NK-92 treated with Interleukin-12 subunit alpha and Interleukin-12 subunit beta, amount 100 ng/mL, for 24 hours (cell line): Measurements from ENCODE around the gene EFCAB12.
"Not testable (repeated sequence)": the region's sequence is repeated elsewhere in the genome, so short reads cannot be mapped to it uniquely, and the experiment has no call there.

Experiments
- DNase-seq: peaks from one replicate; lab custom pipeline; 2025; lab: John Stamatoyannopoulos, UW

The EFCAB12 gene

GRCh38 chr3:129421236-129421883 is 7.1 kb downstream of the EFCAB12 start:
- DNase-seq = no peak

DNA sequence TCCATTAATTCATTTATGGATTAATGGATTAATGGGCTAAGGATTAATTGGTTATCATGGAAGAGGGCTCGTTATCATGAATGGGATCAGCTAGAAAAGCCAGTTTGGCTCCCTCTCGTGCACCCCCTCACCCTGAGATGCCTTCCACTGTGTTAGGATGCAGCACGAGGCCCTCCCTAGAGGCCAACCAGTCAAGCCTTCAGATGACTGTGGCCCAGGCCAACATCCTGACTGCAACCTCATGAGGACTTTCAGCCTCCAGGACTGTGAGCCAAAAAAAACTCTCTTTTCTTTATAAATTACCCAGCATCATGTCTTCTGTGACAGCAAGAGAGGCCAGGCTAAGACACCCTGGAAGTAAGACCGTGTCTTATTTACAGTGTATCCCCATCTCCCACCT is 9.0 kb downstream of the EFCAB12 start:
- no peak for DNase-seq

- no peak for DNase-seq
Observed at GRCh38 chr3:129418041-129418973, 10.1 kb downstream of the EFCAB12 start.

DNA sequence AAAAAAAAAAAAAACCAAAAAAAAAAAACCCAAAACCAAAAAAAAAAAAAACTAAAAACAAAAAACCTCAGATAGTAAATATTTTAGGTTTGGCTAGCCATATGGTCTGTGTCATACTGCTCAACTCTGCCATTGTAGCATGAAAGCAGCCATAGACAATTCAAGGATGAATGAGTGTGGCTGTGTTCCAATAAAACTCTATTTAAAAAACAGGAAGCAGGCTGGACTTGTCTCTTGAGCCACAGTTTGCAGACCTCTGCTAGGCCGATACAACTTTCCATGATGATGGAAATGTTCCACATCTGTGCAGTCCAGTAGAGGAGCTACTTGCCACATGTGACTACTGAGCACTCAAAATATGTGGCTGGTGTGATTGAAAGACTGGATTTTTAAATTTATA is 11.1 kb downstream of the EFCAB12 start:
- no peak for DNase-seq

DNA sequence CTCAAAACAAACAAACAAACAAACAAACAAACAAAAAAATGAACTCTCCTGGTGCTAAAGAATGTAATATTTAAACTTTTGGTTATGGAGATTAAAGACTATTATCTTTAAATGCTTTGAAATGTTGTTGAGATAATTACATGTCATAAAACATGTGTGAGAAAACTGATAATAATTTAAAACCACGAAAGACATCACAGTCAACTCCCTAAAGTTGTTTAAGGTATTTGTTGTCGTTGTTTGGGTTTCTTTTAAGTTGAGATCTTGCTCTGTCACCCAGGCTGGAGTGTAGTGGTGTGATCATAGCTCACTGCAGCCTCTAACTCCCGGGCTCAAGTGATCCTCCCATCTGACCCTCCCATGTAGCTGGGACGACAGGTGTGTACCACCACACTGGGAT is 12.0 kb downstream of the EFCAB12 start:
- DNase-seq = no peak

- DNase-seq = no peak
Observed at GRCh38 chr3:129415830-129416229, 12.6 kb downstream of the EFCAB12 start.

DNA sequence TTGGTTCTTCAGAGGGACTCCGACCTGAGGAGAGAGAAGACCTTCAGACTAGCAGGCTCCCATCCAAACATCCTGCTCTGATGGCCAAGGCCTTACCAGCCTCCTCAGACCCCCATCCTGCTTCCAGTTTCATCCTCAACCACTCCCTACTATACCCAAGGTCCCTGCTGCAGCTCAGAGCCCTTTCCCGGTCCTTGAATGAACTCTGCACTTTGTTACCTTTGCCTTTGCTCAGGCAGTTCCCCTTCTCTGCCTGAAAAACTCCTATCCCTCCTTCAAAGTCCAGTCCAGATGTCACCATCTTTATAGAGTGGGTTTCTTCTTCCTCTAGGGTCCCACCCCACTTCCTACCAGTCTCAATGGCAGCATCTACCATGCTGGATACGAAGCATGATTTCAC is 13.1 kb downstream of the EFCAB12 start:
- no peak for DNase-seq

DNA sequence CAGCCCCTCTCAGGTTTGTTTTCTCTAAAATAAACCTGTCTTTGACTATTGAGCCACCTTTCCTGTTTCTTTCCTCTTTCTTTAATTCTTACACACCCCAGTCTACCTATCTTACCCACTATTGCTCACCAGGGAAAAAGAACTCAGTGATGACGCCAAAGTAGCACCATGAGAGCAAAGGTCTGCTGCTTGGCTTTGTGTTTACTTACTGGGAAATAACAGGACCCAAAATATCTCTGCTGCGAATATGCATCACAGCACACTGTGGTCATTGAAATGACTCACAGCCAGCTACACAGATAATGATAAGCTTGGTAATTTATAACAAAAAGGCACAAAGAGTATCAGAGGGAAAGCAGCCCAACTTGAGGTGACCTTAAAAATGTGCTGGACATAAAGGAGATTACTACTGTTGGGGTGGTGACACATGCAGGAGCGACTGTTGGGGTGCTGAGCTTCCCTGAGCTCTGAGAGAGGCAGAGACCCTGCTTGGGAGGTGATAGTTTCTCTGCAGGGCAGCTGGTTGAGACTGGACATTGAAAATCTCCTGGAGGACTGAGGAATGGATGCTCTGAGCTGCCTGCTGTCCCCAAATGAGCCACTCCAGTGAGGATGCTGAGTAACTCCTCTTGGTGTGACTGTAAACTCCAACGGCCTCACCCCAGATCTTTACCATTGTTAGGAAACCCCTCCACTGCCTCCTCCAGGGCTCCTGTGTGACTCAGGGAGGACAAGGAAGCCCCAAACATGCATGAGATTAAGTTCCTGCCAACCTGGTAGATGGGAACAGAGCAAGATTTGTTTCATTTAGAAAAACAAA is 14.5 kb downstream of the EFCAB12 start:
- DNase-seq = no peak

DNA sequence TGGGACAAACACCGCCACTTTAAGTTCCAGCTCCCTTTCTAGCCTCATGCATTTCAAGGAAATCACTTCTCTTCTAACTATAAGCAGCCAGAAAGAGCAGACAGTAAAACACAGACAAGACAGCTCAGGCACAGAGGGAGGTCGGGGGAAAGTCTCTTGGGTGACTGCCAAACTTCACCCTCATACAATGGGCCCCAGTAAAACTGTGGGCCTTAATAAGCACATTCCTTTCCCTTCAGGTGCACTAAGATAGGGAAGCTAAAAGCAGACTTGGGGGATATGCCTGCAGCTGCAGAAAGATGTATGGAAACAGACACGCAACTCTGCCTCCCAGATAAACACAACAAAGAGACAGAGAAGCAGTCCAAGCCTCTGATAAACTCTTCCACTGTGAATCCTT is 15.2 kb downstream of the EFCAB12 start:
- not testable (repeated sequence) for DNase-seq

DNA sequence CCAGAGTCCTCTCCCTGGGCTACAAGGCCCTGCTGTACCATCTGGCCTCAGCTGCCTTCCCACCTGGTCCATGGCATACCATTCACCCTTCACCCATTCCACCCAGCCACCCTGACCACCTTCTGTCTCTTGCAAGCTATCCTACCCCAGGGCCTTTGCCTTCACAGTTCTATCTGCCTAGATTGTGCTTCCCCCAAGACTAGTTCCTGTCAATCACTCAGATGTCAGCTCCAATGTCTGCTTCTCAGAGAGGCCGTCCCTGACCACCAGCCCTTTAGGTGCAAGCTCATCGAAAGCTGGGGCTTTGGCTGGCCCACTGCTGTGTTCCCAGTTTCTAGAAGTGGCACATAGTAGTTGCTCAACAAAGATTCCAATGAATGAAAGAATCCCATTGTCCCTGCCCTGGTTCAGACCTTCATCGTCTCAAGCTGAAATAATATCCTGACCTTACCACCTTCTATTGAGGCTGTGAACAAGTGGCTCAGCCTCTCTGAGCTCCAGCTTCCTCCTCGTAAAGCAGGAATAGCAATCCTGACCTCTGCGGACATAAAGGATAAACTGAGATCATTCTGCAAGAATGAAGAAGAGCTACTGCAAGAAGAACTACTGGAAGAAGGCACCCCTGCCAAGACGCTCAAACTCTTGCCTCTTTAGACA is 15.8 kb downstream of the EFCAB12 start:
- no peak for DNase-seq

GRCh38 chr3:129410971-129411370 is 17.5 kb downstream of the EFCAB12 start:
- DNase-seq = no peak

GRCh38 chr3:129409541-129409940 is 18.9 kb downstream of the EFCAB12 start:
- no peak for DNase-seq

- no peak for DNase-seq
Observed at GRCh38 chr3:129404610-129405009, 23.8 kb downstream of the EFCAB12 start.

- no peak for DNase-seq
Observed at GRCh38 chr3:129404130-129404529, 24.3 kb downstream of the EFCAB12 start.

DNA sequence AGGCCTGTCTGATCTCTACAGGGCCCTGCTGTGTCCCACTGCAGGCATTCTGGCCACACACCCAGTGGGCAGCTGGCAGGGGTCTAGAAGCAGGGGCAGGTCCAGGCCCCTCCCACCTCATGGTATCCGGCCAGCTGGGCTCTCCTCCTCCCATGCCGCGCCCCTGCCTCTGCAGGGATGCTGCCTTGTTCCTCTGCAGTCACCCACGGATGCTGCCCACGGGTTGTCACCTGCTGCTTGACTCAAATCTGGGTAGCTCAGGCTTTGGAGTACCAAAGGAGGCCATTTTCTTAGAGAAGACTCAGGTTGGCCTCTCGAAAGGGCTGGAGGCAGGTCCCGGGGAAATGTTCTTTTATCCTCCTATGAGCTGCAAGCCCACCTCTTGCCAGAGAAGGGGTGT is 25.0 kb downstream of the EFCAB12 start:
- no peak for DNase-seq

DNA sequence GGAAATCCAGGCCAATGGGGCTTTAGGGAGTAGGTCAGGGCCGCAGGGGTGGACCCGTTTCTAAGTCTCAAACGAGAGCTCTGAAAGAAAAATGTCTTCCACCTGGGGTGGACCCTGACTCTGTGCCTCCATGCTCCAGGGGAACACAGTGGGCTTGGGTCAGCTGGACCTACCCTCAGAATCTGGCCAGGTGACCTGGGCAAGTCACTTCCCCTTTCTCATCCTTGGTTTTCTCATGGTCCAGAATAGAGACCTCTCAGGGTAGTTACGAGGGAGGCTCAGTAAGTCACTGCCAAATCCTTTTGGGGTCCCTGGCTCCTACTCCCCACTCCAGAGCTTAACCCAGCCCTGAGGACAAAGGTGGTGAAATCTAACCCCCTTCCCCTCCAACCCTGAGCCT is 25.8 kb downstream of the EFCAB12 start:
- DNase-seq = no peak

GRCh38 chr3:129402210-129402609 is 26.2 kb downstream of the EFCAB12 start:
- no peak for DNase-seq

- DNase-seq = no peak
Observed at GRCh38 chr3:129399895-129400357, 28.5 kb downstream of the EFCAB12 start.

DNA sequence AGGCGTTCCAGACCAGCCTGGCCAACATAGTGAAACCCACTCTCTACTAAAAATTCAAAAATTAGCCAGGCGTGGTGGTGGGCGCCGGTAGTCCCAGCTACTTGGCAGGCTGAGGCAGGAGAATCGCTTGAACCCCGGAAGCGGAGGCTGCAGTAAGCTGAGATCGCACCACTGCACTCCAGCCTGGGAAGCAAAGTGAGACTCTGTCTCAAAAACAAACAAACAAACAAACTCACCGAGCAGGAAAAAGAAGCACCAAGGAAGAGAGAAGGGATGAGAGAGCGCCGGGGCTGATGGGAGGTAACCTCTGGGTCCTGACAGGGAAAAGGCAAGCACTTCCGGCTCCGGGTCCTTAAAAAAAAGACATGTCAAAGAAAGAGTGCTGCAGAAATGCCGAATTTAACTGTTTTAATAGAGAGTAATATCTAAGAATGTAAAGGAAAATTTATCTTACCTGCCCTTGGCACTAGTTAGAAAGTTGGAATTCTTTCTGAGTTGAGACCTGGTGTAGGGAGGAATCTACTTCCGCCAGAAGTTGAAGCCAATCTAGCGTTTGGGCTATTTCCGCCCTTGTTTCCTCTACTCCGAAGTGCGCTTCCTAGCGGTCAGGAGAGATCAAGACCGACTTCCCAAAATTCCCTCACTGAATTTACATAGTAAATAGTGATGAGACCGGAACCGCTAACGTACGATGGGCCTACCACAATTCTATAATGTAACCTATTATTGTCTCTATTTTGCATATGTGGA is 29.1 kb downstream of the EFCAB12 start:
- peak; percentile 68 for DNase-seq

DNA sequence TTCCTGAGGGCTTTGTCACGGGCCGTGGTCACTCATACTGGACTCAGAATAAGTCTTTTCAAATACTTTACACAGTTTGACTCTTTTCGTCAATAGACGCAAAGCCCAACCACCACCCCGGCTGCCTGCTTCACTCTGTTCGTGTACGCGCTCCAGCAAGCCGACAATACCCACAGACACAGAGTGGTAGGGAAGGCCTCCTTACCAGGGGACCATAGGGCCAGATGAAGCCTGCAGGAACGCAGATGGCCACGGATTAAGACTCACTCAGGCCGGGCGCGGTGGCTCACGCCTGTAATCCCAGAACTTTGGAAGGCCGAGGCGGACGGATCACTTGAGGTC is 29.7 kb downstream of the EFCAB12 start:
- DNase-seq = no peak
